LHCN-M2 (cell line): ENCODE results near the gene ISOC2. TPM values are rescaled to one million over a fixed set of nuclear protein-coding genes. Genes with fewer than 3 reads are reported as not detected.
"Not testable (repeated sequence)": the region's sequence is repeated elsewhere in the genome, so short reads cannot be mapped to it uniquely, and the experiment has no call there.

Experiments
- DNase-seq: peaks from one replicate; pipeline ENCODE4 v3.0.0-alpha.2; 2012; ENCODE audit warnings: low read depth
- total RNA-seq: library from RNA; depleted of rRNA; stranded (reverse); fragments of >200 nt; gene quantifications from 2 replicates; pipeline ENCODE4 v1.2.3, GENCODE V29; 2014

ISOC2 gene
- total RNA-seq, 1 experiment from 2014 or later: 89.8 TPM

- no peak for DNase-seq
These were observed 18.2 kb downstream of the ISOC2 start, which contains the start of gene SHISA7 for GRCh38 chr19:55443045-55443823. Gene SHISA7 (minus strand): TSS chr19:55443300. CDS start chr19:55442863, 437 bp downstream.

DNA sequence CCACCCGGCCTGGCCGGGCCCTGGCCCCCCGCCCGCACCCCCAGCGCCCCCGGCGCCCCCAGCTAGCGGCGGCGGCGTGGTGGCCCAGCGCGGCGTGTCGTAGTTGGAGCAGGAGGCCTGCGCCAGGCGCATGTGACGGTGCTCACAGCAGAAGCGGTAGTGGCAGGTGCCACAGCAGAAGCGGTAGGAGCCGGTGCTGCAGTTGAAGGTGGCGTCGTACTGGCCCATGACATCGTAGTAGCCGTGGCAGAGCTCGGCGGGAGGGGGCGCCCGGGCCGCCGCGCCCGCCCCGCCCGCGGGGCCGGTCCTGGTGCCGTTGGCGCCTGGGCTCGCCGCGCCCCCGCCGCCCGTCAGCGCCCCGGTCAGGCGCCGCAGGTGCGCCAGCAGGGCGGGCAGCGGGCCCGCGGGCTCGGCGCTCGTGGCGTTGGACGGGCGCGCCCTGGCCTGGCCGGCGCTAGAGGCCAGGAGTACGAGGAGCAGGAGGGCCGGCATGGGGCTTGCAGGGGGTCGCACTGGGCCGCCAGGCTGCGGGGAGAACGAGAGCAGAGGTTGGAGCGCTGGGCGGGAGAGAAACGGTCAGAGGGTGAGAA is 19.0 kb downstream of the ISOC2 start:
- no peak for DNase-seq

- no peak for DNase-seq
These were observed 19.6 kb downstream of the ISOC2 start for GRCh38 chr19:55441692-55442321.

GRCh38 chr19:55441319-55441691 is 20.1 kb downstream of the ISOC2 start:
- no peak for DNase-seq

- no peak for DNase-seq
These were observed 20.9 kb downstream of the ISOC2 start for GRCh38 chr19:55440411-55441105.

- DNase-seq: no peak
These were observed 22.4 kb downstream of the ISOC2 start for GRCh38 chr19:55439052-55439451.

DNA sequence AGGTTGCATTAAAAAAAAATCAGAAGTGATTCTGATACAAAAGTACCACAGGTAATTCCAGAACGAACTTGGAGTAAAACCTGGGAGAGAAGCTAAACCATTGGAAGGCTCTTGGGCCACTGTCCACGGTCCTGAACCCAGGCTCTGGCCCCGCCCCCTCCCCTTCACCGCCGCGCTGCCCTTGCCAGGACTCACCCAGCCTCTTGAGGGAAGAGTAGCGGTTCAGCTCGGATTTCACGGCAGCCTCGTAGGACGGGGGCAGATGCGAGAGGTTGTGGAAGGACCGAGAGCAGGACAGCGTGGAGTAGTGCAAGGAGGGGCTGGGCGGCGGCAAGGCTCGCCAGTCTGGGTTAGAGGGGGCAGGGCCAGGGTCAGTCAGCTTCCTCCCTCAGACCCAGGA is 24.0 kb downstream of the ISOC2 start:
- peak; percentile 54 for DNase-seq

GRCh38 chr19:55436847-55437246 is 24.6 kb downstream of the ISOC2 start:
- DNase-seq: no peak

- no peak for DNase-seq
These were observed 26.4 kb downstream of the ISOC2 start for GRCh38 chr19:55435020-55435419.

DNA sequence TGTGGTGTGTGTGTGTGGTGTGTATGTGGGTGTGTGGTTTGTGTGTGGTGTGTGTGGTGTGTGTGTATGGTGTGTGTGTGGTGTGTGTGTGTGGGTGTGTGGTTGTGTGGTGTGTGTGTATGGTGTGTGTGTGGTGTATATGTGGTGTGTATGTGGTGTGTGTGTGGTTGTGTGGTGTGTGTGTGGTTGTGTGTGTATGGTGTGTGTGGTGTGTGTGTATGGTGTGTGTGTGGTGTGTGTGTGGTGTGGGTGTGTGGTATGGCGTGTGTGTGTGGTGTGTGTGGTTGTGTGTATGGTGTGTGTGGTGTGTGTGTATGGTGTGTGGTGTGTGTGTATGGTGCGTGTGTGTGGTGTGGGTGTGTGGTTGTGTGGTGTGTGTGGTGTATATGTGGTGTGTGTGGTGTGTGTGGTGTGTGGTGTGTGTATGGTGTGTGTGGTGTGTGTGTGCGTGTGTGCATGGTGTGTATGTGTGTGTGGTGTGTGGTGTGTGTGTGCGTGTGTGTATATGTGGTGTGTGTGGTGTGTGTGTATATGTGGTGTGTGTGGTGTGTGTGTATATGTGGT is 27.0 kb downstream of the ISOC2 start:
- DNase-seq: no peak

GRCh38 chr19:55433292-55433691 is 28.1 kb downstream of the ISOC2 start:
- DNase-seq: no peak

- DNase-seq: no peak
These were observed 29.0 kb downstream of the ISOC2 start for GRCh38 chr19:55432241-55432959.

DNA sequence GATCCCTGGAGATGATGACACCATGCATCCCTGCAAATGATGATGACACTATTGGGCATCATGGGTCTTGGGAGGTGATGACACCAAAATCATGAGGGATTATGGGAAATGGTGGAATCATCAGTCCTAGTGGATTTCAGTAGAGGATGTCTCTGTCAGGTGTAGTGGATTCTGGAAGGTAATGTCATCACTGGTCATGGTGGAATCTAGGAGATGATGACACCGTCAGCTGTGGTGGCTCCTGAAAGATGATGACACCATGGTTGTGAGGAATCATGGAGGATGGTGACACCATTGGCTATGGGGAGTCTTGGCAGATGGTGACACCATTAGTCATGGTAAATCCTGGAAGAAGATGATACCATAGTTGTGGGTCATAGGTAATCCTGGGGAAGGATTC is 30.3 kb downstream of the ISOC2 start:
- DNase-seq: no peak

GRCh38 chr19:55426042-55426441 is 35.4 kb downstream of the ISOC2 start:
- DNase-seq: no peak

DNA sequence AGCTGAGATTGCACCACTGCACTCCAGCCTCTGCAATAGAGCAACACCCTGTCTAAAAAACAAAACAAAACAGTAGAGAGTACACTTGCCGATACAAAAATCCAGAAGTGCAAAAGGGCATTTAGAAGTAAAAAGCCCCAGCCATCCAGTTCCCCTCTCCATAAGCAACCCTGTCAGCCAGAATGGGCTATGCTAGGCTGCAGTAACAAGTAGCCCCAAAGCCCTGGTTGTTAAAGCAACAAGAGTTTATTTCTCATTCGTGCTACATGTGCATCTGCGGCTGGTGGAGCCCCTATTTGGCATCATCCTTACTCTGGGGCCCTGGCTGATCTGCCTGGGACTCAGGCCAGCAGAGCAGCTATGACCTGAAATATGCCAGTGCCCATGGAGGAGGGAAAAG is 36.9 kb downstream of the ISOC2 start:
- DNase-seq: no peak

DNA sequence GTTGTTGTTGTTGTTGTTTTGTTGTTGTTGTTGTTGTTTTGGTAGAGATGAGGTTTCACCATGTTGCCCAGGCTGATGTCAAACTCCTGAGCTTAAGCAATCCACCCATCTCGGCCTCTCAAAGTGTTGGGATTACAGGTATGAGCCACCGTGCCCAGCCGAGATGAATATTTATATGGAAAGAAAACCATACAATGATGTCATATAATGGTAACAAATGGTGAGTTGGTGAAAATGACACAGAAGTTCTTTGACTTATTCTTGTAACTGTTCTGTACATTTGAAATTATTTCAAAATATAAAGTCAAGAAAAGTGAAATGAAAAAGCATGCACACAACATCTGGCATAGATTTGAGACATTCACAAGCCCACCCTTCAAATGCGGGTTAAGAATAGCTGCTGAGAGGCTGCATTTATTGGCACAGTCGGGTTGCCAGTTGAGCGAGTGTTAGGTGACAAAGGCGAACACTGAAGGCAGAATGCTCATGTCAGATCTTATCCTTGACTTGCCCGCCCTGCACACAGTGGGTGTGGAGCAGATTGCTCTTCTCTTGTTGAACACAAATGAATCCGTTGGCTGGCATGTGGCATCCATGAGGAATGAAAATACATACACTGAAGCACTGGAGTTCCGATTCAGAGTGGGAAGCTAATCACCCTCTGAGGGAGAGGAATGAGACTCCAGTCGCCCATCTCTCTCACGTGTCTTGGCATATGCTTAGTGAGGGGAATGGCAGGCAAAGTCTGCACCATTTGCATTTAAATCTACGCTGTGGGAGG is 38.0 kb downstream of the ISOC2 start:
- no peak for DNase-seq

DNA sequence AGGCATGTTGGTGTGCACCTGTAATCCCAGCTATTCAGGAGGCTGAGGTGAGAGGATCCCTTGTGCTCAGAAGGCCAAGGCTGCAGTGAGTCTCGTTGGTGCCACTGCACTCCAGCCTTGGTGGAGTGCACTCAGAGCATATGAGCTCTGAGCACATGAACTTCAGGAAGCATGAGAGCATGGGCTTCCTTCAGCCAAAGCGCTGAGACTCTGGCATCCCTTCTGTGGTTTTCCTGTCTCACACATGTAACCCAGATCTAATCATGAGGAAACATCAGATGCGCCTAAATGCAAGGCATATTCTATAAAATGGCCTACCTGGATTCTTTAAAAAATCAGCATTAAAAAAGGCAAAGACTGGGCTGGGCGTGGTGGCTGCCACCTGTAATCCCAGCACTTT is 40.2 kb downstream of the ISOC2 start:
- not testable (repeated sequence) for DNase-seq

GRCh38 chr19:55419624-55420236 is 41.7 kb downstream of the ISOC2 start:
- DNase-seq: no peak

- no peak for DNase-seq
These were observed 42.3 kb downstream of the ISOC2 start for GRCh38 chr19:55419103-55419502.

- DNase-seq: peak; percentile 75
These were observed 43.3 kb downstream of the ISOC2 start for GRCh38 chr19:55418185-55418584.
